Left renal pelvis (tissue), 4 donors: ENCODE results near the gene LRRC47. TPM values are rescaled to one million over a fixed set of nuclear protein-coding genes. Genes with fewer than 3 reads are reported as not detected.

ENCODE experiments used
- DNase-seq, 4 donors: peaks; one replicate each; pipeline ENCODE4 v3.0.0-alpha.2; 2013; ENCODE audit warnings: low read depth in 4 of 4, low spot score in 3 of 4
- polyA plus RNA-seq, 4 donors: library from polyadenylated mRNA; unstranded; fragments of 120-200 nt; gene quantifications; one replicate each; pipeline ENCODE4 v1.2.1, GENCODE V29; 2013; ENCODE audit not compliant: insufficient read length in 4 of 4

LRRC47 gene
- polyA plus RNA-seq = 10 to 100 TPM; 53.6 to 77.5 (median 62.1) TPM

- DNase-seq = peak; percentile 66 to 84 (median 76)
Measured at GRCh38 chr1:3796215-3797061, at the start of gene LRRC47. Gene LRRC47, minus strand, starts transcription at chr1:3796498. Its CDS starts 22 bp downstream, at chr1:3796476.

- no peak for DNase-seq
Measured at GRCh38 chr1:3842912-3843311, 46.6 kb upstream of the LRRC47 start.

- no peak for DNase-seq
Measured at GRCh38 chr1:3841491-3841890, 45.2 kb upstream of the LRRC47 start.

- DNase-seq = no peak
Measured at GRCh38 chr1:3838788-3839187, 42.5 kb upstream of the LRRC47 start.

GRCh38 chr1:3837685-3838084, 41.4 kb upstream of the LRRC47 start:
- DNase-seq = no peak

- DNase-seq = no peak
Measured at GRCh38 chr1:3837200-3837599, 40.9 kb upstream of the LRRC47 start.

- no peak for DNase-seq
Measured at GRCh38 chr1:3836421-3836820, 40.1 kb upstream of the LRRC47 start.

GRCh38 chr1:3834701-3835100, 38.4 kb upstream of the LRRC47 start:
- DNase-seq = no peak

GRCh38 chr1:3831689-3832088, 35.4 kb upstream of the LRRC47 start:
- DNase-seq = no peak

- no peak for DNase-seq
Measured at GRCh38 chr1:3828391-3828790, 32.1 kb upstream of the LRRC47 start.

- no peak for DNase-seq
Measured at GRCh38 chr1:3827813-3828307, 31.6 kb upstream of the LRRC47 start.

- DNase-seq = no peak
Measured at GRCh38 chr1:3825356-3825755, 29.1 kb upstream of the LRRC47 start.

- no peak for DNase-seq
Measured at GRCh38 chr1:3824650-3825049, 28.4 kb upstream of the LRRC47 start.

- no peak for DNase-seq
Measured at GRCh38 chr1:3822421-3822820, 26.1 kb upstream of the LRRC47 start.

GRCh38 chr1:3821908-3822307, 25.6 kb upstream of the LRRC47 start:
- DNase-seq = no peak

- DNase-seq = no peak
Measured at GRCh38 chr1:3821447-3821846, 25.1 kb upstream of the LRRC47 start.

- DNase-seq = no peak
Measured at GRCh38 chr1:3821004-3821403, 24.7 kb upstream of the LRRC47 start.

- DNase-seq = no peak
Measured at GRCh38 chr1:3820316-3820715, 24.0 kb upstream of the LRRC47 start.

GRCh38 chr1:3819771-3820200, 23.5 kb upstream of the LRRC47 start:
- DNase-seq = no peak

- DNase-seq = no peak
Measured at GRCh38 chr1:3817821-3818597, 21.7 kb upstream of the LRRC47 start.

GRCh38 chr1:3817138-3817740, 20.9 kb upstream of the LRRC47 start:
- DNase-seq = no peak
